H1 (cell line): Measurements from ENCODE around the gene OR8A1.

Experiments used
- CHD1 ChIP-seq: IDR thresholded peaks from 2 replicates; pipeline ENCODE4 v1.6.1; 2012; ENCODE audit warnings: low read depth, low read length, improper control_type of control experiment
- CTBP2 ChIP-seq: IDR thresholded peaks from 2 replicates; pipeline ENCODE4 v1.7.0; 2011; ENCODE audit warnings: borderline replicate concordance, mild to moderate bottlenecking, moderate library complexity, mixed read lengths, low read length; ENCODE audit not compliant: insufficient read depth, insufficient read length
- EZH2 ChIP-seq: fragments of 200-600 bp; sonication (generic); IDR thresholded peaks from 2 replicates; pipeline ENCODE4 v1.7.1; 2012; ENCODE audit warnings: low read depth, mild to moderate bottlenecking, moderate library complexity, low read length, inconsistent platforms; ENCODE audit not compliant: severe bottlenecking
- GABPA ChIP-seq: IDR thresholded peaks from 2 replicates; pipeline ENCODE4 v1.6.1; 2011; ENCODE audit warnings: mild to moderate bottlenecking, low read length, moderate library complexity, borderline replicate concordance; ENCODE audit not compliant: insufficient read depth
- GTF2F1 ChIP-seq: IDR thresholded peaks from 2 replicates; pipeline ENCODE4 v1.6.1; 2012; ENCODE audit warnings: low read depth, low read length, improper control_type of control experiment, borderline replicate concordance
- JUN ChIP-seq: IDR thresholded peaks from 2 replicates; pipeline ENCODE4 v1.6.1; 2011; ENCODE audit warnings: low read depth, mild to moderate bottlenecking, improper control_type of control experiment, low read length
- POLR2A ChIP-seq, 2 experiments: IDR thresholded peaks; 1 replicate in 1 of 2; 2 replicates in 1 of 2; pipeline ENCODE4 v1.6.1; 2011; ENCODE audit warnings: low read depth in 2 of 2, low read length in 2 of 2, mild to moderate bottlenecking in 2 of 2; ENCODE audit errors: control extremely low read depth in 1 of 2
- RFX5 ChIP-seq: IDR thresholded peaks from 2 replicates; pipeline ENCODE4 v1.6.1; 2011; ENCODE audit warnings: low read depth, low read length, improper control_type of control experiment, borderline replicate concordance
- TAF1 ChIP-seq: IDR thresholded peaks from 2 replicates; pipeline ENCODE4 v1.6.1; 2011; ENCODE audit warnings: mild to moderate bottlenecking, low read depth, low read length
- TEAD4 ChIP-seq: IDR thresholded peaks from 2 replicates; pipeline ENCODE4 v1.6.1; 2012; ENCODE audit warnings: low read depth, low read length, inconsistent platforms, mixed read lengths
- YY1 ChIP-seq: IDR thresholded peaks from 2 replicates; pipeline ENCODE4 v1.6.1; 2011; ENCODE audit warnings: low read depth, mild to moderate bottlenecking, low read length
- TF ChIP-seq, protein P1 (sequence below): IDR thresholded peaks from 2 replicates; pipeline ENCODE4 v1.6.1; 2011; ENCODE audit warnings: low read length, improper control_type of control experiment
- TF ChIP-seq, protein P2 (sequence below): IDR thresholded peaks from 2 replicates; pipeline ENCODE4 v1.6.1; 2012; ENCODE audit warnings: inconsistent platforms
- TF ChIP-seq, protein P3 (sequence below), 3 experiments: IDR thresholded peaks; 1 replicate in 2 of 3; 2 replicates in 1 of 3; pipeline versions ENCODE4 v1.5.1 to v1.6.1; 2011; ENCODE audit warnings: low read length in 3 of 3, mild to moderate bottlenecking in 3 of 3, inconsistent platforms in 2 of 3, low read depth in 1 of 3, moderate library complexity in 1 of 3; ENCODE audit not compliant: insufficient read depth in 1 of 3; ENCODE audit errors: control extremely low read depth in 1 of 3

GRCh38 chr11:124581817-124582216, 12.0 kb downstream of the OR8A1 start:
- TF ChIP-seq, protein P1, sequence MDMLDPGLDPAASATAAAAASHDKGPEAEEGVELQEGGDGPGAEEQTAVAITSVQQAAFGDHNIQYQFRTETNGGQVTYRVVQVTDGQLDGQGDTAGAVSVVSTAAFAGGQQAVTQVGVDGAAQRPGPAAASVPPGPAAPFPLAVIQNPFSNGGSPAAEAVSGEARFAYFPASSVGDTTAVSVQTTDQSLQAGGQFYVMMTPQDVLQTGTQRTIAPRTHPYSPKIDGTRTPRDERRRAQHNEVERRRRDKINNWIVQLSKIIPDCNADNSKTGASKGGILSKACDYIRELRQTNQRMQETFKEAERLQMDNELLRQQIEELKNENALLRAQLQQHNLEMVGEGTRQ, result no peak
- TF ChIP-seq GTF2F1 (no peak), POLR2A (IDR thresholded peaks at IDR 0.05; ENCODE audit: control extremely low read depth in 1 of 2, low read depth in 2 of 2, low read length in 2 of 2) (no peak), TAF1 (no peak), JUN (no peak), RFX5 (no peak), GABPA (no peak), CTBP2 (no peak), CHD1 (no peak), EZH2 (no peak), TEAD4 (no peak), YY1 (no peak)
- TF ChIP-seq, protein P2, sequence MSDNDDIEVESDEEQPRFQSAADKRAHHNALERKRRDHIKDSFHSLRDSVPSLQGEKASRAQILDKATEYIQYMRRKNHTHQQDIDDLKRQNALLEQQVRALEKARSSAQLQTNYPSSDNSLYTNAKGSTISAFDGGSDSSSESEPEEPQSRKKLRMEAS, result no peak
- TF ChIP-seq, protein P3, sequence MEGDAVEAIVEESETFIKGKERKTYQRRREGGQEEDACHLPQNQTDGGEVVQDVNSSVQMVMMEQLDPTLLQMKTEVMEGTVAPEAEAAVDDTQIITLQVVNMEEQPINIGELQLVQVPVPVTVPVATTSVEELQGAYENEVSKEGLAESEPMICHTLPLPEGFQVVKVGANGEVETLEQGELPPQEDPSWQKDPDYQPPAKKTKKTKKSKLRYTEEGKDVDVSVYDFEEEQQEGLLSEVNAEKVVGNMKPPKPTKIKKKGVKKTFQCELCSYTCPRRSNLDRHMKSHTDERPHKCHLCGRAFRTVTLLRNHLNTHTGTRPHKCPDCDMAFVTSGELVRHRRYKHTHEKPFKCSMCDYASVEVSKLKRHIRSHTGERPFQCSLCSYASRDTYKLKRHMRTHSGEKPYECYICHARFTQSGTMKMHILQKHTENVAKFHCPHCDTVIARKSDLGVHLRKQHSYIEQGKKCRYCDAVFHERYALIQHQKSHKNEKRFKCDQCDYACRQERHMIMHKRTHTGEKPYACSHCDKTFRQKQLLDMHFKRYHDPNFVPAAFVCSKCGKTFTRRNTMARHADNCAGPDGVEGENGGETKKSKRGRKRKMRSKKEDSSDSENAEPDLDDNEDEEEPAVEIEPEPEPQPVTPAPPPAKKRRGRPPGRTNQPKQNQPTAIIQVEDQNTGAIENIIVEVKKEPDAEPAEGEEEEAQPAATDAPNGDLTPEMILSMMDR (IDR thresholded peaks at IDR 0.05; ENCODE audit: control extremely low read depth in 1 of 3, insufficient read depth in 1 of 3, low read depth in 1 of 3, low read length in 3 of 3), result no peak
